ENCODE measurements around the gene PTPRK. TPM values are rescaled to one million over a fixed set of nuclear protein-coding genes. Genes with fewer than 3 reads are reported as not detected.

PTPRK gene
- total and polyA plus RNA-seq, 9 of the 15 experiments (the other 6 are each of a cell fraction or from before 2014, with no cell fraction given) = 0.04 to 0.51 TPM; not detected in 7

DNA sequence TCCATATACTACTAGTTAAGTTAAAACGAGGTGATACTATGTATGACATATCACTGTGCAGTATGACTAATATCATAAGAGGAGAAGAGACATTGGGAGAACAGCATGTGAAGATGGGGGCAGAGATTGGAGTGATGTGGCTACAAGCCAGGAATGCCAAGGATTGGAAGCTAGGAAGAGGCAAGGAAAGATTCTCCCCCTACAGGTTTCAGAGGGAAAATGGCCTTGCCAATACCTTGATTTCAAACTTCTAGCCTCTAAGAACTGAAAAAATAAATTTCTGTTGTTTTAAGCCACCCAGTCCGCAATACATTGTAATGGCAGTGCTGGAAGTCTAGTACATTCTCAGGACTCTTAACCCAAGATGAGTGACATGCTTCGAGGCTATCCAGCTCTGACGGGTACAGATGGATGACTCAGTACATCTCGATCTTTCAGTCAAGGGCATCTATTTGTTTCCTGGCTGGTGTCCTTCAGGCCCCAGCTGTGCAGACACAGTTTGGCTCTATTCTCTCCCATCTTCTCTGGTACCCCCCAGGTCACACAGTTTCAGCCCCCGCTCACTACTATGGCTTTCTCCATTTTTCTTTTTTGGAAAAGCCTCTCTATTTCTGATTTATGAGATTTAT, 564.0 kb downstream of the PTPRK start:
- Histone ChIP-seq H3K79me2 (ENCODE audit: control insufficient read depth, insufficient read depth, low read length) (no peaks in the 10 kb centered on the region), H3K36me3 (ENCODE audit: control insufficient read depth, insufficient read depth, low read length) (no peaks in the 10 kb centered on the region), H4K20me1 (replicated peaks; ENCODE audit: control insufficient read depth, insufficient read depth, low read length) (no peaks in the 10 kb centered on the region), H3K4me2 (ENCODE audit: insufficient read depth, low read length) (no peak overlapping the region), H3K9me3 (replicated peaks; ENCODE audit: control insufficient read depth, insufficient read depth, low read depth, low read length) (no peaks in the 10 kb centered on the region), H3K27me3 (ENCODE audit: control insufficient read depth in 2 of 2, insufficient read depth in 2 of 2, low read length in 2 of 2) (no peaks in the 10 kb centered on the region), H3K9ac (ENCODE audit: insufficient read depth in 1 of 2, low read depth in 2 of 2, low read length in 2 of 2) (no peak overlapping the region), H2AFZ (ENCODE audit: low read depth, low read length) (no peak overlapping the region), H3K9me1 (ENCODE audit: control insufficient read depth, insufficient read depth, low read length) (no peaks in the 10 kb centered on the region), H3K27ac (ENCODE audit: extremely low read depth, low read depth, low read length) (no peak overlapping the region), H3K4me3 (no peak overlapping the region), H3K4me1 (replicated peaks in 1 of 2; ENCODE audit: control insufficient read depth in 2 of 2, insufficient read depth in 2 of 2, low read length in 2 of 2) (no peaks in the 10 kb centered on the region)
- no TSS peak for BruUV-seq (replicated peaks)
- intact Hi-C loops (cut with micrococcal nuclease) = no loop called here
- CTCF ChIA-PET (ENCODE audit: low intra/inter-chr PET ratio) = no interaction called here
- in situ Hi-C loops (cut with MboI) = no loop called here
- ATAC-seq (no peak), DNase-seq (ENCODE audit: extremely low read depth in 1 of 4, low spot score in 3 of 4) (no peak), FAIRE-seq (no peak)
- POLR2A ChIA-PET = no interaction called here
- WGBS (ENCODE audit: insufficient coverage, low coverage, missing lambda C conversion rate) = 0% methylated on average over 6 of the region's 6 CpGs
- TF ChIP-seq RNF2 (IDR thresholded peaks at IDR 0.05) = no peak
- TF ChIP-seq SMARCB1 (IDR thresholded peaks at IDR 0.05; ENCODE audit: insufficient read length, low read depth) = no peak
- no peak for TF ChIP-seq HLTF (IDR thresholded peaks at IDR 0.05)
- no peak for TF ChIP-seq FOXP1 (CRISPR knock-in tag; IDR thresholded peaks at IDR 0.05)
- TF ChIP-seq SAFB2 (IDR thresholded peaks at IDR 0.05; ENCODE audit: borderline replicate concordance, low read depth, low read length, severe bottlenecking) = no peak
- no peak for TF ChIP-seq NONO (IDR thresholded peaks at IDR 0.05; ENCODE audit: low read depth in 2 of 2, low read length in 1 of 2)
- no peak for TF ChIP-seq NEUROD1 (IDR thresholded peaks at IDR 0.05; ENCODE audit: borderline replicate concordance, low read depth, low read length, partially characterized antibody)
- TF ChIP-seq U2AF2 (optimal IDR thresholded peaks at IDR 0.05; ENCODE audit: low read depth, low read length) = no peak
- TF ChIP-seq MAFG (tag; conservative IDR thresholded peaks at IDR 0.05) = no peak
- no peak for TF ChIP-seq NFYB (IDR thresholded peaks at IDR 0.05; ENCODE audit: extremely low read depth, insufficient read length)
- TF ChIP-seq ELF1 (tag; IDR thresholded peaks at IDR 0.05) = no peak
- TF ChIP-seq HNRNPLL (IDR thresholded peaks at IDR 0.05; ENCODE audit: low read depth, low read length, poor library complexity, severe bottlenecking) = no peak
- TF ChIP-seq DACH1 (IDR thresholded peaks at IDR 0.05; ENCODE audit: partially characterized antibody) = no peak
- TF ChIP-seq ZNF175 (CRISPR knock-in tag; IDR thresholded peaks at IDR 0.05; ENCODE audit: low read depth) = no peak
- TF ChIP-seq ZBTB7A (IDR thresholded peaks at IDR 0.05; ENCODE audit: borderline replicate concordance, control insufficient read depth, low read depth, low read length) = no peak
- TF ChIP-seq, protein P1, sequence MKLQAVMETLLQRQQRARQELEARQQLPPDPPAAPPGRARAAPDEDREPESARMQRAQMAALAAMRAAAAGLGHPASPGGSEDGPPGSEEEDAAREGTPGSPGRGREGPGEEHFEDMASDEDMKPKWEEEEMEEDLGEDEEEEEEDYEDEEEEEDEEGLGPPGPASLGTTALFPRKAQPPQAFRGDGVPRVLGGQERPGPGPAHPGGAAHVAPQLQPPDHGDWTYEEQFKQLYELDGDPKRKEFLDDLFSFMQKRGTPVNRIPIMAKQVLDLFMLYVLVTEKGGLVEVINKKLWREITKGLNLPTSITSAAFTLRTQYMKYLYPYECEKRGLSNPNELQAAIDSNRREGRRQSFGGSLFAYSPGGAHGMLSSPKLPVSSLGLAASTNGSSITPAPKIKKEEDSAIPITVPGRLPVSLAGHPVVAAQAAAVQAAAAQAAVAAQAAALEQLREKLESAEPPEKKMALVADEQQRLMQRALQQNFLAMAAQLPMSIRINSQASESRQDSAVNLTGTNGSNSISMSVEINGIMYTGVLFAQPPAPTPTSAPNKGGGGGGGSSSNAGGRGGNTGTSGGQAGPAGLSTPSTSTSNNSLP (IDR thresholded peaks at IDR 0.05; ENCODE audit: borderline replicate concordance, low read depth, low read length) = no peak
- TF ChIP-seq, protein P2, sequence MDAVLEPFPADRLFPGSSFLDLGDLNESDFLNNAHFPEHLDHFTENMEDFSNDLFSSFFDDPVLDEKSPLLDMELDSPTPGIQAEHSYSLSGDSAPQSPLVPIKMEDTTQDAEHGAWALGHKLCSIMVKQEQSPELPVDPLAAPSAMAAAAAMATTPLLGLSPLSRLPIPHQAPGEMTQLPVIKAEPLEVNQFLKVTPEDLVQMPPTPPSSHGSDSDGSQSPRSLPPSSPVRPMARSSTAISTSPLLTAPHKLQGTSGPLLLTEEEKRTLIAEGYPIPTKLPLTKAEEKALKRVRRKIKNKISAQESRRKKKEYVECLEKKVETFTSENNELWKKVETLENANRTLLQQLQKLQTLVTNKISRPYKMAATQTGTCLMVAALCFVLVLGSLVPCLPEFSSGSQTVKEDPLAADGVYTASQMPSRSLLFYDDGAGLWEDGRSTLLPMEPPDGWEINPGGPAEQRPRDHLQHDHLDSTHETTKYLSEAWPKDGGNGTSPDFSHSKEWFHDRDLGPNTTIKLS (IDR thresholded peaks at IDR 0.05; ENCODE audit: borderline replicate concordance, low read depth) = no peak

Measured in K562 (cell line).